GM18520 (cell line): ENCODE results near the gene CLEC1B.
"Not testable (repeated sequence)": the region's sequence is repeated elsewhere in the genome, so short reads cannot be mapped to it uniquely, and the experiment has no call there.

ENCODE experiments used
- ATAC-seq: cut with Tn5 transposase; IDR thresholded peaks from one replicate; pipeline ENCODE4 v1.9.1; 2021; ENCODE audit not compliant: unreplicated experiment

Gene CLEC1B

DNA sequence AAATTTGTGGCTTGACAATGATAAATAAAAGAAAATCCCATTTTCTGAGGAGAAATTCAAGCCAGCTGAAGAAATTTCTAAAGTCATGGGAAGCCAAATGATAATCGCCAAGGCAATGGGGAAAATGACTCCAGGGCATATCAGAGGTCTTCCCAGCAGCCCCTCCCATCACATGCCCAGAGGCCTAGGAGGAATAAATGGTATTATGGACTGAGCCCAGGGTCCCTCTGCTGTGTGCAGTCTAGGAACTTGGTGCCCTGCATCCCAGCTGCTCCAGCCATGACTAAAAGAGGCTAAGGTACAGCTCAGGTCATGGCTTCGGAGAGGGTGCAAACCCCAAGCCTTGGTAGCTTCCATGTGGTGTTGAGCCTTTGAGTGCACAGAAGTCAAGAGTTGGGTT lies 23.3 kb downstream of the CLEC1B start:
- ATAC-seq, result no peak

- not testable (repeated sequence) for ATAC-seq
Measured at GRCh38 chr12:9974731-9975130, 24.2 kb downstream of the CLEC1B start.

DNA sequence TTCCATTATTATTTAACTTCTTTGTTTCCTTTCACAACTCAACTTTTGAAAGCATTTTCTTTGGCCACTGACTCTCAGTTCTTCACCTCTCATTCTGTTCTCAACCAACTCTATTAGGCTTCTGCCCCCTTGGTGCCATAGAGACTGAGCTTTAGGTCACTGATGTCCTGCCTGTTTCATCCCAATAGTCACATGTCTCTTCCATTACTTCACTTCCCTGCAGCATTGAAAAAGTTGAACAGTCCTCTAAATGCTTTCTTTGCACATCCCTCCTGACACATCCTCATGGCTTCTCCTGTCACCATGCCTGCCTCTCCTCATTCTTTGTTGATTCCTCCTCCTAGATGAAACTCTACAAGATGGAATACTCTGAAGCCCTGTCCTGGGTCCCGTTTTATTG lies 25.0 kb downstream of the CLEC1B start:
- ATAC-seq, result no peak

DNA sequence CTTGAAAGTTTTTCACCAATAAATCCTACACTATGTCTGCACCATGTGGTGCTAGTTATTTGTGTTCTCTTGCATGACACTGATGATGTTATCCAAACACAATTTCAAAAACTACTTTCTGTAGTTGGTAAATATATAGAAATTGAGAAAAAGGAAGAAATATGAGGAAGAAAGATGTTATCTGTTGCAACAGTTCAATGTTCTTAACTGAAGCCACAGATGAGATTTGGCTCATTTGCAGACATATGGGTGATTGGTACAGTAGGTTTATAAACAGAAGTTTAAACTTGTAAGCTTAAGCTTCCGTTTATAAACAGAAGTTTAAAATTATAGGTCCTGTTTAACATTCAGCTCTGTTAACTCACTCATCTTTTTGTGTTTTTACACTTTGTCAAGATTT lies 27.7 kb downstream of the CLEC1B start, which contains the start of gene CLEC12A:
CLEC12A (plus strand) TSS at position 229 of the 400 bp plus-strand sequence. CDS start 188 bp downstream, outside the sequence.
- ATAC-seq, result no peak

- ATAC-seq, result no peak
Measured at GRCh38 chr12:9969673-9970072, 29.2 kb downstream of the CLEC1B start.

GRCh38 chr12:9961901-9962300 lies 37.0 kb downstream of the CLEC1B start:
- ATAC-seq, result no peak

GRCh38 chr12:9961106-9961505 lies 37.8 kb downstream of the CLEC1B start:
- peak; percentile 68 for ATAC-seq

GRCh38 chr12:9960590-9960989 lies 38.3 kb downstream of the CLEC1B start:
- no peak for ATAC-seq

DNA sequence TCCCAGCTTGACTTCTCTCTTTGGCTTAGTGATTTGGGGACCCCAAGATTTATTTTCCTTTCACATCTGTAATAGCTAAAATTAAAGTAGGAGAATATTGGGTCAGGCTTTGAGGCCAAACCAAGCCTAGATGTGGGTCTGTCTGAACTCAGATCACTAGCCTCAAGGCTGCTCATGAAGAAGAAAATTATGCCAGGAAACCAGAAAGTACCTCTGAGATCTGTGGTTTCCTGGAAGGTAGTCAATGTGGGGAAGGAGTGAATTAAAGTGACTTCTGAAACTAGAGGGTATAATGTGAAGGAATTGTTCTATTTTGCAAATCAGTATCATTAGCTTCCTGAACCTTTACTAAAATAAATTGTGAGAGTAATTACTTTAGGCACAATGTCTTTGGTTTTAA lies 41.1 kb downstream of the CLEC1B start:
- no peak for ATAC-seq

DNA sequence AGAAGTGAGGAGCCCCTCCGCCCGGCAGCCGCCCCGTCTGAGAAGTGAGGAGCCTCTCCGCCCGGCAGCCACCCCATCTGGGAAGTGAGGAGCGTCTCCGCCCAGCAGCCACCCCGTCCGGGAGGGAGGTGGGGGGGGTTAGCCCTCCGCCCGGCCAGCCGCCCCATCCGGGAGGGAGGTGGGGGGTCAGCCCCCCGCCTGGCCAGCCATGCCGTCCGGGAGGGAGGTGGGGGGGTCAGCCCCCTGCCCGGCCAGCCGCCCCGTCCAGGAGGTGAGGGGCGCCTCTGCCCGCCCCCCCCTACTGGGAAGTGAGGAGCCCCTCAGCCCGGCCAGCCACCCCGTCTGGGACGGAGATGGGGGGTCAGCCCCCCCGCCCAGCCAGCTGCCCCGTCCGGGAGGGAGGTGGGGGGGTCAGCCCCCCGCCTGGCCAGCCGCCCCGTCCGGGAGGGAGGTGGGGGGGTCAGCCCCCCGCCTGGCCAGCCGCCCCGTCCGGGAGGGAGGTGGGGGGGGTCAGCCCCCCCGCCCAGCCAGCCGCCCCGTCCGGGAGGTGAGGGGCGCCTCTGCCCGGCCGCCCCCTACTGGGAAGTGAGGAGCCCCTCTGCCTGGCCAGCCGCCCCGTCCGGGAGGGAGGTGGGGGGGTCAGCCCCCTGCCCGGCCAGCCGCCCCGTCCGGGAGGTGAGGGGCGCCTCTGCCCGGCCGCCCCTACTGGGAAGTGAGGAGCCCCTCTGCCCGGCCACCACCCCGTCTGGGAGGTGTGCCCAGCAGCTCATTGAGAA lies 45.8 kb downstream of the CLEC1B start:
- not testable (repeated sequence) for ATAC-seq

- no peak for ATAC-seq
Measured at GRCh38 chr12:9951026-9951675, 47.8 kb downstream of the CLEC1B start.

DNA sequence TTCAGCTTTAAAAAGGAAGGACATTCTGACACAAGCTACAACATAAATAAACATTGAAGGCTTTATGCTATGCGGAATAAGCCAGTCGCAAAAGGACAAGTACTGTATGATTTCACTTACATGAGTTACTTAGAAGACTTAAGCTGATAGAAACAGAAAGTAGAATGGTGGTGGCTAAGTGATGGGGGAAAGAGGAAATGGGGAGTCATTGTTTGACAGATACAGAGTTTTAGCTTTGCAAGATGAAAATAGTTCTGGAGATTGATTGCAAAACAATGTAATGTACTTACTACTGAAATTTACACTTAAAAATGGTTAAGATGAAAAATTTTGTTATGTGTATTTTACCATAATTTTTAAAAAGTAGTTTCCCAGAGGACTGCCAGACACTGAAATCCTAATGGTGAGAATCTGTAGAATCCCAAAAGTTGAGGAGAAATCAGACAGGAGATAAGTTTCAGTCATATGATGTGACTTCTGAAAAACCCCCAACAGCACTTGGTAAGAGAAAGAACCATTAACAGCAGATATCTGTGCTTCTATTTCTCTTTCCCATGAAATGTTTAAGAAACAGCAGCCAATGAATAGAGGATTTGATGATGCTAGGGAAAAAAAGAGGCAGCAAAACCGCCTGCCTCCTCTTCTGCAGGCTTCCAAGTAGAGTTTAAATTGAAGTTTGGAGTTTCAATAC lies 50.2 kb downstream of the CLEC1B start:
- ATAC-seq, result peak; percentile 92

GRCh38 chr12:9947674-9948073 lies 51.2 kb downstream of the CLEC1B start:
- ATAC-seq, result no peak

GRCh38 chr12:9944391-9944790 lies 54.5 kb downstream of the CLEC1B start:
- no peak for ATAC-seq

GRCh38 chr12:9943240-9943639 lies 55.7 kb downstream of the CLEC1B start:
- ATAC-seq, result no peak
